ENCODE measurements around the gene BAMBI.

Gene BAMBI

DNA sequence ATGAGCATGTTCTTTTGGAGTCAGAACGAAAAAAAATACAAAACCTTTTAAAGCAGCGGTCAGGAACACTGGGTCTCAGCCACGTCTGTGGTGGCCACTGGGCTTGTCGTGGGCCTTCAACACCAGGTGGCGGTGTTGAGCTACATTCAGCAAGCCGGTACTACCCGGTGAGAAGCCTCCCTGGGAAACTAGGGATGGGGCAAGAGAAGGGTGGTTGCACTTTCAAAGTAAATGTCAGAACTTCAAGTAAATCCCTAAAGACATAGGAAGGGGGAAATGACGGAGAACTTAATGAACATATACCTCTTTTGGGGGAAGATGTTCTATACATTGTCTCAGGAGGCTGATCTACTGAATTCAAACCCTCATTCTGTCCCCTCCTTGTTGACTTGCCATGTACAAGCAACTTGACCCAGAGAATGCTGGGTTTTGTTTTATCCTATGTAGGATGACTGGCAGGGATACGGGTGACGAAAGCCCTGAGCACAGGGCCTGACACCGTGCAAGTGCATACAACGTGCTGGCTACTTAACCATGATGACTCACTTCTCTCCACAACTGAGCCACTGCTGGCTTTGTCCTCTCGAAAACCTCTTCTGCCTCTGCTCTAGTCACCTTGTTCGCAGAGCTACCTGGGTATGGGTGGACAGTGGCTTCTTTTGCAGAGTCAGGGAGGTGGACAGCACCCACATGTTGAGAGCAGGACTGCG, 49.0 kb upstream of the BAMBI start (continued):
- TF ChIP-seq, protein P1, sequence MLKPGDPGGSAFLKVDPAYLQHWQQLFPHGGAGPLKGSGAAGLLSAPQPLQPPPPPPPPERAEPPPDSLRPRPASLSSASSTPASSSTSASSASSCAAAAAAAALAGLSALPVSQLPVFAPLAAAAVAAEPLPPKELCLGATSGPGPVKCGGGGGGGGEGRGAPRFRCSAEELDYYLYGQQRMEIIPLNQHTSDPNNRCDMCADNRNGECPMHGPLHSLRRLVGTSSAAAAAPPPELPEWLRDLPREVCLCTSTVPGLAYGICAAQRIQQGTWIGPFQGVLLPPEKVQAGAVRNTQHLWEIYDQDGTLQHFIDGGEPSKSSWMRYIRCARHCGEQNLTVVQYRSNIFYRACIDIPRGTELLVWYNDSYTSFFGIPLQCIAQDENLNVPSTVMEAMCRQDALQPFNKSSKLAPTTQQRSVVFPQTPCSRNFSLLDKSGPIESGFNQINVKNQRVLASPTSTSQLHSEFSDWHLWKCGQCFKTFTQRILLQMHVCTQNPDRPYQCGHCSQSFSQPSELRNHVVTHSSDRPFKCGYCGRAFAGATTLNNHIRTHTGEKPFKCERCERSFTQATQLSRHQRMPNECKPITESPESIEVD (tag by site-specific recombination; IDR thresholded peaks at IDR 0.05), result no peak

GRCh38 chr10:28631896-28632583, 45.3 kb upstream of the BAMBI start:
- Histone ChIP-seq H3K36me3 (ENCODE audit: control insufficient read depth in 2 of 2, insufficient read depth in 1 of 2, low read length in 2 of 2) (no peaks in the 10 kb centered on the region), H3K4me1 (ENCODE audit: control insufficient read depth, insufficient read depth, low read length) (peaks cover 4% of the 10 kb centered on the region; the same call in 1 of the 2 replicates), H3K9me3 (ENCODE audit: control insufficient read depth, insufficient read depth, low read depth, low read length) (no peaks in the 10 kb centered on the region), H3K4me3 (ENCODE audit: low read depth, low read length) (no peak overlapping the region), H3K27ac (ENCODE audit: extremely low read depth, low read depth, low read length) (peak overlapping the region; percentile 37)
- POLR2A ChIA-PET, result interaction anchor here (1.2 kb wide), 1 partner anchor 37 kb away, joined by 4 read pairs; no protein-coding TSS in a partner anchor
- CTCF ChIA-PET, result interaction anchor here (0.5 to 2.1 kb wide), 8 partner anchors 32 to 864 kb away, joined by 3 to 10 read pairs (median 4); no protein-coding TSS in a partner anchor
- TF ChIP-seq ZNF747 (tag by site-specific recombination; IDR thresholded peaks at IDR 0.05), result no peak
- peak; percentile 83 for TF ChIP-seq OVOL3 (tag by site-specific recombination; IDR thresholded peaks at IDR 0.05)
- peak; percentile 45; the same call in 1 of the 2 replicates for TF ChIP-seq ZNF692 (tag by site-specific recombination; IDR thresholded peaks at IDR 0.05)
- TF ChIP-seq ZNF777 (tag by site-specific recombination; IDR thresholded peaks at IDR 0.05; ENCODE audit: borderline replicate concordance), result no peak
- TF ChIP-seq PRDM1 (tag by site-specific recombination; IDR thresholded peaks at IDR 0.05), result peak; percentile 70
- TF ChIP-seq, protein P2, sequence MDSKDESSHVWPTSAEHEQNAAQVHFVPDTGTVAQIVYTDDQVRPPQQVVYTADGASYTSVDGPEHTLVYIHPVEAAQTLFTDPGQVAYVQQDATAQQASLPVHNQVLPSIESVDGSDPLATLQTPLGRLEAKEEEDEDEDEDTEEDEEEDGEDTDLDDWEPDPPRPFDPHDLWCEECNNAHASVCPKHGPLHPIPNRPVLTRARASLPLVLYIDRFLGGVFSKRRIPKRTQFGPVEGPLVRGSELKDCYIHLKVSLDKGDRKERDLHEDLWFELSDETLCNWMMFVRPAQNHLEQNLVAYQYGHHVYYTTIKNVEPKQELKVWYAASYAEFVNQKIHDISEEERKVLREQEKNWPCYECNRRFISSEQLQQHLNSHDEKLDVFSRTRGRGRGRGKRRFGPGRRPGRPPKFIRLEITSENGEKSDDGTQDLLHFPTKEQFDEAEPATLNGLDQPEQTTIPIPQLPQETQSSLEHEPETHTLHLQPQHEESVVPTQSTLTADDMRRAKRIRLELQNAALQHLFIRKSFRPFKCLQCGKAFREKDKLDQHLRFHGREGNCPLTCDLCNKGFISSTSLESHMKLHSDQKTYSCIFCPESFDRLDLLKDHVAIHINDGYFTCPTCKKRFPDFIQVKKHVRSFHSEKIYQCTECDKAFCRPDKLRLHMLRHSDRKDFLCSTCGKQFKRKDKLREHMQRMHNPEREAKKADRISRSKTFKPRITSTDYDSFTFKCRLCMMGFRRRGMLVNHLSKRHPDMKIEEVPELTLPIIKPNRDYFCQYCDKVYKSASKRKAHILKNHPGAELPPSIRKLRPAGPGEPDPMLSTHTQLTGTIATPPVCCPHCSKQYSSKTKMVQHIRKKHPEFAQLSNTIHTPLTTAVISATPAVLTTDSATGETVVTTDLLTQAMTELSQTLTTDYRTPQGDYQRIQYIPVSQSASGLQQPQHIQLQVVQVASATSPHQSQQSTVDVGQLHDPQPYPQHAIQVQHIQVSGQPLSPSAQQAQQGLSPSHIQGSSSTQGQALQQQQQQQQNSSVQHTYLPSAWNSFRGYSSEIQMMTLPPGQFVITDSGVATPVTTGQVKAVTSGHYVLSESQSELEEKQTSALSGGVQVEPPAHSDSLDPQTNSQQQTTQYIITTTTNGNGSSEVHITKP (tag by site-specific recombination; IDR thresholded peaks at IDR 0.05), result peak; percentile 57; the same call in 1 of the 2 replicates
- TF ChIP-seq ZNF791 (tag by site-specific recombination; IDR thresholded peaks at IDR 0.05), result no peak
- no peak for TF ChIP-seq ZNF133 (tag by site-specific recombination; IDR thresholded peaks at IDR 0.05)
- peak; percentile 61; the same call in 1 of the 2 replicates for TF ChIP-seq ZNF449 (tag by site-specific recombination; IDR thresholded peaks at IDR 0.05)
- TF ChIP-seq ZBTB48 (tag by site-specific recombination; IDR thresholded peaks at IDR 0.05), result no peak
- no peak for TF ChIP-seq ZNF341 (tag by site-specific recombination; IDR thresholded peaks at IDR 0.05; ENCODE audit: low read depth)
- TF ChIP-seq OSR2 (tag by site-specific recombination; IDR thresholded peaks at IDR 0.05), result peak; percentile 50; the same call in 1 of the 2 replicates
- no peak for TF ChIP-seq ZNF670 (tag by site-specific recombination; IDR thresholded peaks at IDR 0.05; ENCODE audit: low read depth)
- TF ChIP-seq, protein P3, sequence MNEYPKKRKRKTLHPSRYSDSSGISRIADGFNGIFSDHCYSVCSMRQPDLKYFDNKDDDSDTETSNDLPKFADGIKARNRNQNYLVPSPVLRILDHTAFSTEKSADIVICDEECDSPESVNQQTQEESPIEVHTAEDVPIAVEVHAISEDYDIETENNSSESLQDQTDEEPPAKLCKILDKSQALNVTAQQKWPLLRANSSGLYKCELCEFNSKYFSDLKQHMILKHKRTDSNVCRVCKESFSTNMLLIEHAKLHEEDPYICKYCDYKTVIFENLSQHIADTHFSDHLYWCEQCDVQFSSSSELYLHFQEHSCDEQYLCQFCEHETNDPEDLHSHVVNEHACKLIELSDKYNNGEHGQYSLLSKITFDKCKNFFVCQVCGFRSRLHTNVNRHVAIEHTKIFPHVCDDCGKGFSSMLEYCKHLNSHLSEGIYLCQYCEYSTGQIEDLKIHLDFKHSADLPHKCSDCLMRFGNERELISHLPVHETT (tag by site-specific recombination; IDR thresholded peaks at IDR 0.05), result peak; percentile 66
- no peak for TF ChIP-seq ZNF571 (tag by site-specific recombination; IDR thresholded peaks at IDR 0.05)
- peak; percentile 90 for TF ChIP-seq ZNF629 (tag by site-specific recombination; IDR thresholded peaks at IDR 0.05)
- peak; percentile 61 for TF ChIP-seq GLI2 (tag by site-specific recombination; IDR thresholded peaks at IDR 0.05; ENCODE audit: borderline replicate concordance, low read depth)
- peak; percentile 92 for TF ChIP-seq SP7 (tag by site-specific recombination; IDR thresholded peaks at IDR 0.05)
- TF ChIP-seq ZBTB10 (tag by site-specific recombination; IDR thresholded peaks at IDR 0.05), result no peak
- TF ChIP-seq KLF10 (tag by site-specific recombination; IDR thresholded peaks at IDR 0.05), result 0 out of 2 replicates have a peak, but pooled peaks have one; percentile 44
- TF ChIP-seq ZFP69B (tag by site-specific recombination; IDR thresholded peaks at IDR 0.05), result no peak
